Measurements from ENCODE around the gene GJB3.

The GJB3 gene

DNA sequence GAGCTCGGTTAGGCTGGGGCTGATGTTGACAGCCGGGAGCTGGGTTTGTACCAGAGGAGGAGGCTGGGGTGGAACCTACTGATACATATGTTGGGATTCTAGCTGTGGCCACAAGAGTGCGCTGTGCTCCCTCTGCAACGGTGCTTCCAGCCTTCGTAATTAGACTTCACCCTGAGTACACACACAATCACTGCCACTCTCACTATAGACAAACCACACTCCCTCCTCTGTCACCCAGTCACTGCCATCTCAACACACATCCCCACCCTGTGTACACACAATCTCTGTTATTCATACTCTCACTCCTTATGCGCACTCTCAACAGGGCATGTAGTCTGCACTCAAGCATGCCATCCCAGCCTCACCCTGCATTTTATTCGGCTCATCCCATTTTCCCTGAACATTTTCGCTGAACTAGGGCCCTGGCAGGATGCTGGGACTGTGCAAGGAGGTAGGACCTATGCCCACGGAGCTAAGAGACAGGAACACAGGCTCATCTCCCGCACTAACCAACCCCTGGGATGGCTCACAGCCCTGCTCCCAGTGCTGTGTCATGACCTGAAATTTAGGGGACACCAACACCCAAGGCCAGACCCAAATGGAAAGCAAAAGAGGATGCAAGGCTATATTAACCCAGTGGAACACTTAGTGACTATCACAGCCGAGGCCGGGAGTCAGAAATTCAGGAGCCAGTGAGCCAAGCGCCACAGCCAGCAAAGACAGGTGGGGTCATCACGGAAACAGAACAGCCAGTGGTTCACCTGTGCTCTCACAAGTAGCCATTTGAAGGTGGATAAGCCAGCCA, 5.7 kb downstream of the GJB3 start:
- TF ChIP-seq FOXK2 (IDR thresholded peaks at IDR 0.05) (no peak), PKNOX1 (IDR thresholded peaks at IDR 0.05) (no peak), BHLHE40 (IDR thresholded peaks at IDR 0.05; ENCODE audit: borderline replicate concordance) (no peak), HDGF (IDR thresholded peaks at IDR 0.05; ENCODE audit: borderline replicate concordance) (no peak), FOXM1 (IDR thresholded peaks at IDR 0.05; ENCODE audit: borderline replicate concordance) (no peak), SP1 (IDR thresholded peaks at IDR 0.05) (no peak), NFRKB (IDR thresholded peaks at IDR 0.05) (no peak)

DNA sequence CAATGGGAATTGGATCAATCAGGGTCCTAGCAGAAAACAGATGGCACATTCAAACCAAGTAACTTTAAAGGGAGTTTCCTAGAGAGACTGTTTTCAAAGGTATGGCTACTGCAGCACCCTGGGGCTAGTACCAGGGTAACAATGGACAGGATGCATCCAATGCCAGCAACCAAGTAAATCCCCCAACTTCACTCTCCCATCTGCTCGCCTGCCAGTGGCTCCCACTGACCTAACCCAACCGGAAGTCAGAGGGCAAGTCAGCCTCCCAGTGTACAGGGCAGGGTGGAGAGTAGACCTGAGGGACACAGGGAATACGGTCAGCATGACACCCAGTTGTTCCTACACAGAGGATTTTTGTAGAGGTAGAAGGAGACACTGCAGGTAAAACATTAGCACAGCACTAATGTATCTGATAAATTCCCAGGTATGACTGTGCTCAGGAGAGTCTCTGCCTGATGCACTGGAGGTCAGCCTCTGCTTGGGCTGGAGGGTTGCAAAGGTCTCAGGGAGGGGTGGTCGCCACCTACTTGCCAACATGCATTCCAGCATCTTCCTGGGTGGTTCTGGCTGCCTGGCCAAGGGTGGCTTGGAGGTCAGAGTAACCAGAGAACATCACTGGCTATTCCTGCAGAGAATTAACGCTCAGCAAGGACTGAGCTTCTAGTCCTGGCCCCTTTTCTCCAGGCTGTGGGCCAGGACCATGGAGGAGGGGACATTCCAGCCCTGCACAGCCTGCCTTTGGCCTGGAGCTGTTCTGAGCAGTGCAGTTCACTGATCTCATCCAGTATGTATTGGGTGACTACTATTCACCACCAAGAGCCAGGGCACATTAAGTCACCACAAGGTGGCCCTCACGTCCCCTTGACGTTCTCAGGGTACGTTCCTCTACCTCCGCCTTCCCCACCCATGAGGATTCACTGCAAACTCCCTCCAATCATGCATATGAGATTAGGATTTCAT, 6.7 kb downstream of the GJB3 start:
- peak; percentile 31 for DNase-seq (ENCODE audit: extremely low spot score)
- ChIA-PET POLR2A (no interaction called here), CTCF (interaction anchor here (1.8 kb wide), 1 partner anchor 65 kb away, joined by 6 read pairs; no protein-coding TSS in a partner anchor)
- TF ChIP-seq BHLHE40 (IDR thresholded peaks at IDR 0.05; ENCODE audit: borderline replicate concordance) (no peak), PKNOX1 (IDR thresholded peaks at IDR 0.05) (no peak)

More for the DNA sequence above, 5.7 kb downstream of the GJB3 start:
- CTCF ChIA-PET, result interaction anchor here (0.6 to 1.8 kb wide), 4 partner anchors 23 to 254 kb away, joined by 3 to 6 read pairs (median 3); no protein-coding TSS in a partner anchor
- DNase-seq (ENCODE audit: extremely low spot score), result peak; percentile 80
- POLR2A ChIA-PET, result no interaction called here

- CTCF ChIA-PET, result interaction anchor here (0.9 kb wide), 1 partner anchor 18 kb away, joined by 3 read pairs; no protein-coding TSS in a partner anchor
Measured at GRCh38 chr1:34790985-34791384, 10.0 kb downstream of the GJB3 start.

GRCh38 chr1:34792424-34792823, 11.4 kb downstream of the GJB3 start:
- ChIA-PET POLR2A (no interaction called here), CTCF (no interaction called here)
- no peak for TF ChIP-seq NFRKB (IDR thresholded peaks at IDR 0.05)
- no peak for TF ChIP-seq LEF1 (IDR thresholded peaks at IDR 0.05; ENCODE audit: borderline replicate concordance)
- TF ChIP-seq FOXK2 (IDR thresholded peaks at IDR 0.05), result no peak
- no peak for TF ChIP-seq PKNOX1 (IDR thresholded peaks at IDR 0.05)
- TF ChIP-seq CTBP1 (IDR thresholded peaks at IDR 0.05; ENCODE audit: borderline replicate concordance), result no peak
- no peak for TF ChIP-seq L3MBTL2 (conservative IDR thresholded peaks at IDR 0.05)
- TF ChIP-seq FOXA1 (IDR thresholded peaks at IDR 0.05), result no peak
- no peak for TF ChIP-seq SUZ12 (IDR thresholded peaks at IDR 0.05)
- no peak for TF ChIP-seq BHLHE40 (IDR thresholded peaks at IDR 0.05; ENCODE audit: borderline replicate concordance)
- TF ChIP-seq ELF4 (IDR thresholded peaks at IDR 0.05), result no peak
- TF ChIP-seq SP1 (IDR thresholded peaks at IDR 0.05), result no peak
- TF ChIP-seq FOXM1 (IDR thresholded peaks at IDR 0.05; ENCODE audit: borderline replicate concordance), result no peak
- TF ChIP-seq ZNF384 (IDR thresholded peaks at IDR 0.05), result no peak
- TF ChIP-seq HDGF (IDR thresholded peaks at IDR 0.05; ENCODE audit: borderline replicate concordance), result no peak
- no peak for TF ChIP-seq TARDBP (IDR thresholded peaks at IDR 0.05)
- no peak for TF ChIP-seq ARNT (IDR thresholded peaks at IDR 0.05)
- no peak for DNase-seq (ENCODE audit: extremely low spot score)

More at GRCh38 chr1:34790985-34791384, 10.0 kb downstream of the GJB3 start:
- DNase-seq (ENCODE audit: extremely low spot score), result no peak
- TF ChIP-seq FOXK2 (IDR thresholded peaks at IDR 0.05) (no peak), FOXA1 (IDR thresholded peaks at IDR 0.05) (no peak), FOXM1 (IDR thresholded peaks at IDR 0.05; ENCODE audit: borderline replicate concordance) (no peak)
- POLR2A ChIA-PET, result no interaction called here

- ChIA-PET POLR2A (no interaction called here), CTCF (no interaction called here)
- DNase-seq (ENCODE audit: extremely low spot score), result no peak
- TF ChIP-seq ZNF384 (IDR thresholded peaks at IDR 0.05) (no peak), SUZ12 (IDR thresholded peaks at IDR 0.05) (no peak), ARNT (IDR thresholded peaks at IDR 0.05) (no peak), FOXM1 (IDR thresholded peaks at IDR 0.05; ENCODE audit: borderline replicate concordance) (no peak), L3MBTL2 (conservative IDR thresholded peaks at IDR 0.05) (no peak), FOXK2 (IDR thresholded peaks at IDR 0.05) (no peak), LEF1 (IDR thresholded peaks at IDR 0.05; ENCODE audit: borderline replicate concordance) (no peak), BHLHE40 (IDR thresholded peaks at IDR 0.05; ENCODE audit: borderline replicate concordance) (no peak), FOXA1 (IDR thresholded peaks at IDR 0.05) (no peak), TARDBP (IDR thresholded peaks at IDR 0.05) (no peak)
Measured at GRCh38 chr1:34792868-34793727, 12.1 kb downstream of the GJB3 start, which contains the start of gene GJA4. Gene GJA4 (plus strand): TSS chr1:34792999. CDS start chr1:34794214, 1,215 bp downstream.

Data from HEK293T (cell line).